IMR-90 (cell line): ENCODE results near the gene RSF1. TPM values are rescaled to one million over a fixed set of nuclear protein-coding genes. Genes with fewer than 3 reads are reported as not detected.

Source experiments
- ATAC-seq: fragments of 200-7000 bp; cut with Tn5 transposase; 2 replicates; pipeline ENCODE4 v1.9.1; 2020; ENCODE audit warnings: low read depth, mild to moderate bottlenecking, moderate library complexity
- BruUV-seq: library from RNA; stranded (reverse); fragments of 400-500 nt; replicated peaks from 2 replicates; lab custom pipeline; 2021; lab: Mats Ljungman, UMichigan
- CTCF ChIA-PET: fragments of 300-600 bp; formaldehyde crosslinking; extraction: SDS; loops from one replicate; lab custom pipeline; 2021; ENCODE audit warnings: antibody characterized with exemption; lab: Yijun Ruan, JAX
- POLR2A ChIA-PET: fragments of 300-600 bp; sonication (Branson Sonifier 250); formaldehyde crosslinking; loops from one replicate; lab custom pipeline; 2022; ENCODE audit warnings: antibody characterized with exemption; ENCODE audit not compliant: unreplicated experiment; lab: Charles Lee
- DNase-seq: peaks from one replicate; pipeline ENCODE4 v3.0.0; 2013
- H2AFZ ChIP-seq: replicated peaks from 2 replicates; pipeline ENCODE3; 2013; ENCODE audit warnings: low read length, mild to moderate bottlenecking; ENCODE audit not compliant: poor library complexity
- H2AK5ac ChIP-seq: 2 replicates; pipeline ENCODE4 v1.6.1; 2013; ENCODE audit warnings: low read depth, low read length, inconsistent platforms
- H2AK9ac ChIP-seq: replicated peaks from 2 replicates; pipeline ENCODE3; 2013; ENCODE audit warnings: mild to moderate bottlenecking, low read depth, low read length, moderate library complexity; ENCODE audit not compliant: poor library complexity
- H2BK120ac ChIP-seq: 2 replicates; pipeline ENCODE4 v1.6.1; 2013; ENCODE audit warnings: low read depth, low read length, inconsistent platforms
- H2BK15ac ChIP-seq: 3 replicates; pipeline ENCODE4 v1.6.1; 2013; ENCODE audit warnings: low read depth, low read length, inconsistent platforms
- H2BK20ac ChIP-seq: 2 replicates; pipeline ENCODE4 v1.6.1; 2013; ENCODE audit warnings: low read depth, mild to moderate bottlenecking, inconsistent platforms, low read length, moderate library complexity
- H2BK5ac ChIP-seq: 2 replicates; pipeline ENCODE4 v1.6.1; 2013; ENCODE audit warnings: mild to moderate bottlenecking, low read depth, low read length, inconsistent platforms; ENCODE audit not compliant: poor library complexity, severe bottlenecking
- H3K14ac ChIP-seq: replicated peaks from 2 replicates; pipeline ENCODE4 v1.6.1; 2013; ENCODE audit warnings: low read depth, low read length, inconsistent platforms
- H3K18ac ChIP-seq: 2 replicates; pipeline ENCODE4 v1.6.1; 2013; ENCODE audit warnings: low read depth, low read length, control low read depth
- H3K23ac ChIP-seq: 2 replicates; pipeline ENCODE4 v1.6.1; 2013; ENCODE audit warnings: low read depth, low read length, inconsistent platforms
- H3K27ac ChIP-seq: 2 replicates; pipeline ENCODE4 v1.5.1; 2013; ENCODE audit warnings: mild to moderate bottlenecking, control low read depth, low read length; ENCODE audit not compliant: insufficient read depth
- H3K27me3 ChIP-seq: 2 replicates; pipeline ENCODE4 v1.6.1; 2013; ENCODE audit warnings: low read length; ENCODE audit not compliant: control insufficient read depth, insufficient read depth
- H3K36me3 ChIP-seq: 2 replicates; pipeline ENCODE4 v1.6.1; 2013; ENCODE audit warnings: low read length, mixed read lengths; ENCODE audit not compliant: control insufficient read depth, insufficient read depth
- H3K4ac ChIP-seq: 2 replicates; pipeline ENCODE4 v1.6.1; 2013; ENCODE audit warnings: low read depth, low read length, inconsistent platforms
- H3K4me1 ChIP-seq: 2 replicates; pipeline ENCODE4 v1.6.1; 2013; ENCODE audit warnings: low read length, mixed read lengths; ENCODE audit not compliant: control insufficient read depth, insufficient read depth
- H3K4me2 ChIP-seq: 2 replicates; pipeline ENCODE4 v1.6.1; 2013; ENCODE audit warnings: low read depth, mild to moderate bottlenecking, control low read depth, low read length, moderate library complexity
- H3K4me3 ChIP-seq: 2 replicates; pipeline ENCODE4 v1.5.1; 2013; ENCODE audit warnings: low read depth, mild to moderate bottlenecking, control low read depth, low read length, moderate library complexity; ENCODE audit not compliant: insufficient read depth
- H3K56ac ChIP-seq: 2 replicates; pipeline ENCODE4 v1.6.1; 2013; ENCODE audit warnings: low read length, inconsistent platforms; ENCODE audit not compliant: insufficient read depth; ENCODE audit errors: extremely low read depth
- H3K79me1 ChIP-seq, 2 experiments: 2 replicates each; pipeline ENCODE4 v1.6.1; 2013; ENCODE audit warnings: low read length in 2 of 2, inconsistent platforms in 1 of 2, low read depth in 1 of 2
- H3K9ac ChIP-seq: 2 replicates; pipeline ENCODE4 v1.6.1; 2013; ENCODE audit warnings: low read depth, low read length, control low read depth
- H3K9me1 ChIP-seq: 2 replicates; pipeline ENCODE4 v1.6.1; 2013; ENCODE audit warnings: low read length, inconsistent platforms; ENCODE audit not compliant: insufficient read depth
- H3K9me3 ChIP-seq: 2 replicates; pipeline ENCODE4 v1.6.1; 2013; ENCODE audit warnings: low read length; ENCODE audit not compliant: control insufficient read depth, insufficient read depth
- H4K20me1 ChIP-seq: 2 replicates; pipeline ENCODE4 v1.6.1; 2013; ENCODE audit warnings: low read length, inconsistent platforms; ENCODE audit not compliant: insufficient read depth
- H4K5ac ChIP-seq: 2 replicates; pipeline ENCODE4 v1.6.1; 2013; ENCODE audit warnings: mild to moderate bottlenecking, low read depth, low read length, control low read depth
- H4K8ac ChIP-seq, 2 experiments: 2 replicates each; pipeline ENCODE4 v1.6.1; 2013; ENCODE audit warnings: low read depth in 2 of 2, low read length in 2 of 2, control low read depth in 1 of 2, inconsistent platforms in 1 of 2
- H4K91ac ChIP-seq: 2 replicates; pipeline ENCODE4 v1.6.1; 2013; ENCODE audit warnings: low read depth, low read length, inconsistent platforms; ENCODE audit not compliant: insufficient read depth
- POLR2A ChIP-seq: IDR thresholded peaks from 2 replicates; pipeline ENCODE4 v1.6.1; 2012; ENCODE audit warnings: mild to moderate bottlenecking, low read depth, low read length
- RAD21 ChIP-seq: IDR thresholded peaks from 2 replicates; pipeline ENCODE4 v1.6.1; 2012; ENCODE audit warnings: low read length, improper control_type of control experiment
- SMC3 ChIP-seq: fragments of 150-350 bp; IDR thresholded peaks from 2 replicates; pipeline ENCODE4 v1.6.1; 2016; ENCODE audit warnings: low read depth, mild to moderate bottlenecking, antibody characterized with exemption, low read length, moderate library complexity
- WGBS, 2 experiments: methylation state at CpG; one replicate each; pipeline versions ENCODE4 v1.1.5 to v1.1.7; 2013; ENCODE audit warnings: missing lambda C conversion rate in 2 of 2; ENCODE audit not compliant: insufficient read length in 1 of 2; ENCODE audit errors: extremely low coverage in 2 of 2; 5-methylcytosine and 5-hydroxymethylcytosine counted together
- dilution Hi-C: fragments of 300-500 bp; cut with HindIII; formaldehyde crosslinking; loops from one replicate; pipeline ENCODE4 v1.14.3; 2018; ENCODE audit warnings: low sequenced_read_pairs; ENCODE audit not compliant: unreplicated experiment
- in situ Hi-C: fragments of 300-500 bp; cut with MboI; formaldehyde crosslinking; loops from 3 replicates; pipeline ENCODE4 v1.14.3; 2019; ENCODE audit warnings: low sequenced_read_pairs, inconsistent platforms, mixed read lengths
- intact Hi-C: fragments of 100-400 bp; cut with micrococcal nuclease; formaldehyde crosslinking; loops from 2 replicates; pipeline ENCODE4 v1.10.0; 2022
- polyA plus RNA-seq, 3 experiments: library from polyadenylated mRNA; depleted of rRNA; stranded (reverse); fragments of >200 nt; gene quantifications; 2 replicates each; pipeline ENCODE4 v1.2.3, GENCODE V29; 2012; ENCODE audit warnings: low replicate concordance in 1 of 3
- total RNA-seq: library from RNA; depleted of rRNA; stranded (reverse); fragments of >200 nt; gene quantifications from 2 replicates; pipeline ENCODE4 v1.2.3, GENCODE V29; 2012
- TF ChIP-seq, protein P1 (sequence below): conservative IDR thresholded peaks from 2 replicates; pipeline ENCODE4 v1.5.1; 2012; ENCODE audit warnings: mild to moderate bottlenecking, low read depth, low read length, improper control_type of control experiment

Gene RSF1
- total and polyA plus RNA-seq, 2 of the 4 experiments (the other 2 are of a cell fraction) = 13.9 to 18.5 TPM

DNA sequence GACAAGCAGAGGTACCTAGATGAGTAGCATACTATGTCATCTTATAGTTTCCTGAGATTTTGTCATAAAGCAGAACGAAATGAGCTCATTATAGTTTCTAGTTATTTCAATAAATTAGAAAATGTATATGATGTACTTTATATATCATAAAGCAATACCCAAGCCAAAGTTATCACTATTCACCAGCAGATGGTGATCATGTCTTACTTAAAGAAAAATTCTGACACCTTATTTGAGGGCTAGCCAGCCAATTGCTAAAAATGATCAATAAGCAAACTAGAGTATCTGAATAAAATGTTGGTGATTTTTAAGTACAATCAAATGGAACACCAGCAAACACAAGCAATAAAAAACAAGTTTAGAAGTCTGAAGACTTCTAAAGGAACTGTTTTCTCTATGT is 44.1 kb downstream of the RSF1 start:
- Histone ChIP-seq H3K4me1 (0 out of 2 replicates have a peak, but pooled peaks cover 1% of the 10 kb centered on the region), H2BK5ac (no peak overlapping the region), H3K4me2 (no peak overlapping the region), H3K9me1 (peaks cover 8% of the 10 kb centered on the region; the same call in 1 of the 2 replicates), H2AK9ac (no peak overlapping the region), H3K27ac (no peak overlapping the region), H3K27me3 (no peaks in the 10 kb centered on the region), H3K56ac (no peak overlapping the region), H3K4ac (no peak overlapping the region), H3K36me3 (peaks cover 2% of the 10 kb centered on the region), H3K9ac (no peak overlapping the region), H3K18ac (no peak overlapping the region), H3K4me3 (no peak overlapping the region), H2BK120ac (no peak overlapping the region), H3K79me1 (peaks cover 29 to 82% of the 10 kb centered on the region in 2 experiments), H3K14ac (no peak overlapping the region), H4K5ac (no peak overlapping the region), H2AK5ac (no peak overlapping the region), H4K8ac (no peak overlapping the region), H3K23ac (no peak overlapping the region), H3K9me3 (no peaks in the 10 kb centered on the region), H4K20me1 (peaks cover 92% of the 10 kb centered on the region), H4K91ac (no peak overlapping the region), H2BK15ac (no peak overlapping the region), H2AFZ (no peak overlapping the region), H2BK20ac (no peak overlapping the region)
- dilution Hi-C loops = no loop called here
- BruUV-seq = no TSS peak
- ATAC-seq = peak; percentile 29; the same call in 1 of the 2 replicates
- no peak for TF ChIP-seq POLR2A
- peak; percentile 59 for TF ChIP-seq RAD21
- peak; percentile 54; the same call in 1 of the 2 replicates for TF ChIP-seq SMC3
- TF ChIP-seq, protein P1, sequence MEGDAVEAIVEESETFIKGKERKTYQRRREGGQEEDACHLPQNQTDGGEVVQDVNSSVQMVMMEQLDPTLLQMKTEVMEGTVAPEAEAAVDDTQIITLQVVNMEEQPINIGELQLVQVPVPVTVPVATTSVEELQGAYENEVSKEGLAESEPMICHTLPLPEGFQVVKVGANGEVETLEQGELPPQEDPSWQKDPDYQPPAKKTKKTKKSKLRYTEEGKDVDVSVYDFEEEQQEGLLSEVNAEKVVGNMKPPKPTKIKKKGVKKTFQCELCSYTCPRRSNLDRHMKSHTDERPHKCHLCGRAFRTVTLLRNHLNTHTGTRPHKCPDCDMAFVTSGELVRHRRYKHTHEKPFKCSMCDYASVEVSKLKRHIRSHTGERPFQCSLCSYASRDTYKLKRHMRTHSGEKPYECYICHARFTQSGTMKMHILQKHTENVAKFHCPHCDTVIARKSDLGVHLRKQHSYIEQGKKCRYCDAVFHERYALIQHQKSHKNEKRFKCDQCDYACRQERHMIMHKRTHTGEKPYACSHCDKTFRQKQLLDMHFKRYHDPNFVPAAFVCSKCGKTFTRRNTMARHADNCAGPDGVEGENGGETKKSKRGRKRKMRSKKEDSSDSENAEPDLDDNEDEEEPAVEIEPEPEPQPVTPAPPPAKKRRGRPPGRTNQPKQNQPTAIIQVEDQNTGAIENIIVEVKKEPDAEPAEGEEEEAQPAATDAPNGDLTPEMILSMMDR = peak; percentile 43
- DNase-seq = peak; percentile 20
- WGBS, 2 experiments = no CpG with 5 or more reads among the region's 1 CpG
- ChIA-PET POLR2A (no interaction called here), CTCF (interaction anchor here (0.7 to 1.0 kb wide), 3 partner anchors 12 to 223 kb away, joined by 3 read pairs; no protein-coding TSS in a partner anchor)
- in situ Hi-C loops = loop anchor here (10.0 kb wide), 1 partner anchor 218 kb away; the partner anchor contains the start of gene INTS4
- intact Hi-C loops = loop anchor here (1.0 kb wide), 2 partner anchors 224 to 270 kb away; no protein-coding TSS in a partner anchor
